A673 (cell line): ENCODE data around the gene PXT1. TPM values are rescaled to one million over a fixed set of nuclear protein-coding genes. Genes with fewer than 3 reads are reported as not detected.

Experiments
- BruUV-seq: library from RNA; stranded (reverse); fragments of 400-500 nt; replicated peaks from 2 replicates; lab custom pipeline; 2021; lab: Mats Ljungman, UMichigan
- CTCF ChIA-PET: fragments of 300-600 bp; sonication (Branson Sonifier 250); formaldehyde crosslinking; loops from one replicate; lab custom pipeline; 2022; ENCODE audit warnings: antibody characterized with exemption; lab: Charles Lee
- POLR2A ChIA-PET: fragments of 300-600 bp; sonication (Branson Sonifier 250); formaldehyde crosslinking; loops from one replicate; lab custom pipeline; 2022; ENCODE audit warnings: antibody characterized with exemption; ENCODE audit not compliant: low non-redundant PET; lab: Charles Lee
- DNase-seq: peaks from one replicate; pipeline ENCODE4 v3.0.0-alpha.2; 2015; ENCODE audit warnings: low spot score
- H3K27ac ChIP-seq: fragments of 200-600 bp; sonication (generic); 2 replicates; pipeline ENCODE4 v1.5.1; 2016; ENCODE audit warnings: mixed run types, low read depth, mild to moderate bottlenecking, mixed read lengths, antibody characterized with exemption, low read length; ENCODE audit not compliant: poor library complexity, severe bottlenecking
- H3K27me3 ChIP-seq: fragments of 200-600 bp; sonication (generic); replicated peaks from 2 replicates; pipeline ENCODE4 v1.6.1; 2017; ENCODE audit warnings: mixed run types, low read depth, mild to moderate bottlenecking, mixed read lengths, antibody characterized with exemption, low read length; ENCODE audit not compliant: insufficient read depth, poor library complexity
- H3K36me3 ChIP-seq: fragments of 200-600 bp; sonication (generic); 2 replicates; pipeline ENCODE4 v1.6.1; 2016; ENCODE audit warnings: mixed run types, mild to moderate bottlenecking, mixed read lengths, antibody characterized with exemption, low read length; ENCODE audit not compliant: insufficient read depth, poor library complexity, severe bottlenecking
- H3K4me1 ChIP-seq: fragments of 200-600 bp; sonication (generic); 2 replicates; pipeline ENCODE4 v1.6.1; 2017; ENCODE audit warnings: mixed run types, mild to moderate bottlenecking, mixed read lengths, antibody characterized with exemption, low read length; ENCODE audit not compliant: insufficient read depth, poor library complexity, severe bottlenecking
- H3K4me3 ChIP-seq: fragments of 200-600 bp; sonication (generic); 2 replicates; pipeline ENCODE4 v1.5.1; 2016; ENCODE audit warnings: low read depth, mixed run types, mild to moderate bottlenecking, mixed read lengths, low read length; ENCODE audit not compliant: poor library complexity, severe bottlenecking
- H3K9me3 ChIP-seq: fragments of 200-600 bp; sonication (generic); 2 replicates; pipeline ENCODE4 v1.6.1; 2016; ENCODE audit warnings: mixed run types, low read depth, mild to moderate bottlenecking, mixed read lengths, antibody characterized with exemption, low read length; ENCODE audit not compliant: poor library complexity, severe bottlenecking
- CTCF ChIP-seq: fragments of 300-800, 200-600 bp; sonication (generic); conservative IDR thresholded peaks from 2 replicates; pipeline ENCODE4 v1.5.1; 2017; ENCODE audit warnings: low read depth, mild to moderate bottlenecking, antibody characterized with exemption, low read length, moderate library complexity, mixed read lengths
- EZH2 ChIP-seq: fragments of 200-600 bp; sonication (generic); IDR thresholded peaks from 2 replicates; pipeline ENCODE4 v1.6.1; 2017; ENCODE audit warnings: borderline replicate concordance, low read depth, mild to moderate bottlenecking, mixed read lengths, antibody characterized with exemption, low read length; ENCODE audit not compliant: poor library complexity, severe bottlenecking
- intact Hi-C: fragments of 100-400 bp; cut with micrococcal nuclease; formaldehyde crosslinking; loops from one replicate; pipeline ENCODE4 v1.10.0; 2022; ENCODE audit not compliant: unreplicated experiment
- total RNA-seq: library from RNA; stranded (reverse); gene quantifications from 2 replicates; pipeline ENCODE4 v1.2.3, GENCODE V29; 2021

Gene PXT1
- total RNA-seq, 1 experiment from 2014 or later: 0.21 TPM

- H3K27ac ChIP-seq: no peak overlapping the region
These were observed 67.7 kb downstream of the PXT1 start for GRCh38 chr6:36374972-36375371.

GRCh38 chr6:36374194-36374593, 68.5 kb downstream of the PXT1 start:
- no peaks in the 10 kb centered on the region for H3K27me3 ChIP-seq
- H3K4me1 ChIP-seq: no peaks in the 10 kb centered on the region
- no peak for DNase-seq
- POLR2A ChIA-PET: interaction anchor here (0.5 kb wide), 1 partner anchor 14 kb away, joined by 4 read pairs; no protein-coding TSS in a partner anchor
- H3K27ac ChIP-seq: no peak overlapping the region
- CTCF ChIA-PET: no interaction called here
- TF ChIP-seq CTCF (no peak), EZH2 (no peak)
- no peaks in the 10 kb centered on the region for H3K36me3 ChIP-seq
- no peaks in the 10 kb centered on the region for H3K9me3 ChIP-seq
- no peak overlapping the region for H3K4me3 ChIP-seq
- intact Hi-C loops: no loop called here
- no TSS peak for BruUV-seq

More at GRCh38 chr6:36374972-36375371, 67.7 kb downstream of the PXT1 start:
- Histone ChIP-seq H3K27me3 (no peaks in the 10 kb centered on the region), H3K4me1 (no peaks in the 10 kb centered on the region), H3K36me3 (no peaks in the 10 kb centered on the region), H3K4me3 (no peak overlapping the region), H3K9me3 (no peaks in the 10 kb centered on the region)
- CTCF ChIA-PET: no interaction called here
- DNase-seq: no peak
- POLR2A ChIA-PET: no interaction called here
- no TSS peak for BruUV-seq
- no peak for TF ChIP-seq CTCF
- TF ChIP-seq EZH2: no peak
- intact Hi-C loops: no loop called here

GRCh38 chr6:36373368-36374019, 69.2 kb downstream of the PXT1 start:
- no TSS peak for BruUV-seq
- Histone ChIP-seq H3K4me1 (no peaks in the 10 kb centered on the region), H3K27me3 (no peaks in the 10 kb centered on the region), H3K27ac (no peak overlapping the region), H3K9me3 (no peaks in the 10 kb centered on the region), H3K36me3 (no peaks in the 10 kb centered on the region), H3K4me3 (no peak overlapping the region)
- TF ChIP-seq EZH2: no peak
- no peak for TF ChIP-seq CTCF
- no peak for DNase-seq
- CTCF ChIA-PET: no interaction called here
- intact Hi-C loops: no loop called here
- POLR2A ChIA-PET: interaction anchor here (0.6 kb wide), 1 partner anchor 115 kb away, joined by 3 read pairs; no protein-coding TSS in a partner anchor
